B cell (primary cell): ENCODE results near the gene SUB1.

Experiments used
- CTCF ChIP-seq: fragments of 200-600 bp; IDR thresholded peaks from one replicate; pipeline ENCODE4 v1.8.0; 2022; ENCODE audit warnings: antibody characterized with exemption, mild to moderate bottlenecking
- EZH2 ChIP-seq: IDR thresholded peaks from 2 replicates; pipeline ENCODE4 v1.6.1; 2012; ENCODE audit warnings: borderline replicate concordance, low read depth, mild to moderate bottlenecking, moderate library complexity, low read length; ENCODE audit not compliant: insufficient read depth, poor library complexity, severe bottlenecking

GRCh38 chr5:32578764-32579163 lies 6.6 kb upstream of the SUB1 start:
- TF ChIP-seq EZH2 (no peak), CTCF (no peak)
